ENCODE measurements around the gene UMPS.

Gene UMPS

GRCh38 chr3:124763206-124763605 is 33.0 kb downstream of the UMPS start:
- peak; percentile 71 for DNase-seq (ENCODE audit: low spot score)
- TF ChIP-seq CTCF (IDR thresholded peaks at IDR 0.05), result no peak
- H3K27ac ChIP-seq, result peak overlapping the region; percentile 62 to 77

GRCh38 chr3:124763644-124764358 is 33.5 kb downstream of the UMPS start:
- no peak for DNase-seq (ENCODE audit: low spot score)
- no peak for TF ChIP-seq CTCF (IDR thresholded peaks at IDR 0.05)
- no peak overlapping the region for H3K27ac ChIP-seq
- H3K4me3 ChIP-seq, result no peak overlapping the region

More at GRCh38 chr3:124763206-124763605, 33.0 kb downstream of the UMPS start:
- H3K4me3 ChIP-seq, result no peak overlapping the region

GRCh38 chr3:124764746-124765145 is 34.5 kb downstream of the UMPS start:
- no peak for TF ChIP-seq CTCF (IDR thresholded peaks at IDR 0.05)
- DNase-seq (ENCODE audit: low spot score), result no peak
- Histone ChIP-seq H3K27ac (peak overlapping the region in 1 of 2 donors; percentile 11), H3K4me3 (no peak overlapping the region)

DNA sequence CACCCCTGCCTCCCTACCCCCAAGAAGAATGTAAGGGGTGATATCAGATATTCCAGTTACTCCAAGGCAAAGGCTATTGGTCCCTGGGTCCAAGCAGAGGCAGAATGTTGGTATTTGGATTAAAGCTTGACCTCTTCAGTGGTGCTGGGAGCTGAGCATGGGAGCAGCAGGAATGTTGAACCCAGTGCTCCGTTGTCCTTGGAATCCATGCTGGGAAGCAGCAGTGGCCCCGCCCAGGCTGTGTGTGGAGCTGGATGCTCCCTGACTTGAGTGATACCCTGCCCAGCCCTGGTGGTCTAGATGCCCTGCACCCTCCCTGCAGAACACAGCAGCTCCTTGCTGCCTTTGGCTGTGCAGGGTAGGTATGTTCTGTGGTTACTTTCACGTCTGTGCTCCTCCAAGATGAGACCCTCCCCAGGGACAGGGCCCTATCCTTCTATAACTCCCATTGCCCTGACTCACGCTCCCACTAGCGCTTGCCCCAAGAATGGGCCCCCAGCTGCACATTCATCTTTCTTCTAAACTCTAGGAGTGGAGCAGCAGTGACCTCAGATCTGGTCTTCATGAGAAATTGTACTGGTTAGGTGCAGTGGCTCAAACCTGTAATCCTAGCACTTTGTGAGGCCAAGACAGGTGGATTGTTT is 35.1 kb downstream of the UMPS start:
- peak overlapping the region in 1 of 2 donors; percentile 11 for H3K27ac ChIP-seq
- no peak for TF ChIP-seq CTCF (IDR thresholded peaks at IDR 0.05)
- no peak for DNase-seq (ENCODE audit: low spot score)
- H3K4me3 ChIP-seq, result no peak overlapping the region

GRCh38 chr3:124766113-124767095 is 36.2 kb downstream of the UMPS start:
- no peak overlapping the region for H3K27ac ChIP-seq
- no peak for DNase-seq (ENCODE audit: low spot score)
- H3K4me3 ChIP-seq, result no peak overlapping the region
- TF ChIP-seq CTCF (IDR thresholded peaks at IDR 0.05), result no peak

- no peak for TF ChIP-seq CTCF (IDR thresholded peaks at IDR 0.05)
- no peak for DNase-seq (ENCODE audit: low spot score)
- Histone ChIP-seq H3K27ac (no peak overlapping the region), H3K4me3 (no peak overlapping the region)
Measured at GRCh38 chr3:124767264-124767663, 37.0 kb downstream of the UMPS start.
